NCI-H82 (cell line): ENCODE measurements around the gene IGLL1.

Source experiments
- DNase-seq: peaks from one replicate; lab custom pipeline; 2025; lab: John Stamatoyannopoulos, UW

IGLL1 gene

GRCh38 chr22:23527971-23528740, 51.9 kb downstream of the IGLL1 start:
- DNase-seq, result no peak

GRCh38 chr22:23526596-23527316, 53.3 kb downstream of the IGLL1 start:
- DNase-seq, result no peak

GRCh38 chr22:23525510-23525909, 54.6 kb downstream of the IGLL1 start:
- no peak for DNase-seq

- DNase-seq, result no peak
Measured at GRCh38 chr22:23524226-23524625, 55.9 kb downstream of the IGLL1 start.

DNA sequence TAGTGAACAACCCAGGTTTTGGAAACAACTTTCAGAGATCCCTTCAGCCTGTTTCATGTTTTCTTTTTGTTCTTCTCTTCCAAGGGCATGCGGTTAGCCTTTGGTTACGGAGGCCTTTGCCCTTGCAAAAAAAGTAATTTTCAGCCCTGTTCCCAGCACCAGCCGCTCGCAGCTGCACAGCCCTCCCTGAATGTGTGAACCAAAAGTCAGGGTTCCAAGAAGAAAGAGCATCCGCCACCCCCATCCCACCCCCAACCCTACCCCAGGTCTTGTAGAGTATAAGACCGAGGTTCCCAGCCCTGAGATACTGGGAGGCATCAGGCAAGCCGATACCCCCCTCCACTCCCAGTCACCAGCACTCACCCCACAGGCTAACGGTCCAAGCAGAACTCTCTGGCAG, 56.4 kb downstream of the IGLL1 start:
- no peak for DNase-seq
